GM10266 (cell line): ENCODE data around the gene GJB3.

ENCODE experiments used
- DNase-seq: peaks from one replicate; pipeline ENCODE4 v3.0.0; 2012; ENCODE audit errors: extremely low spot score
- TF ChIP-seq, protein P1 (sequence below): IDR thresholded peaks from 2 replicates; pipeline ENCODE4 v1.5.1; 2012; ENCODE audit warnings: mild to moderate bottlenecking, low read depth; ENCODE audit not compliant: control insufficient read depth, insufficient read depth; ENCODE audit errors: missing control alignments

Gene GJB3

DNA sequence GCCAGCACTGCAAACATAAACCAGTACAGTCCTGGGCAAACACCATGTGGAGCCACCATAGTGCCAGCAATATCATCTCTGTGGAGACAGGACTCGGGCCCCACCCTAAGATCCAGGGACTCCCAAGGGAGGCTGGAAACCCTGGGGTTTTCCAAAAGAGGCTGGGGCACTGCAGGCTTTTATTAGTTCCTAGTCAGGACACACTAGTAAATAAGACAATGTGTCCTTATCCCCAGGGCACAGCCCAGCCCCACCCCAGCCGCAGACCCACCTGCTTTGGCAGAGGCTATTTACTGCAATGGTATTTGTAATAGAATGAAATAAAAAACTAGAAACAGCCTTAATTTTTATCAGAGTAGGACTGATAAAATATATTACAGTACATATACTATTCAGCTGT lies 486 bp upstream of the GJB3 start:
- DNase-seq: no peak
- TF ChIP-seq, protein P1, sequence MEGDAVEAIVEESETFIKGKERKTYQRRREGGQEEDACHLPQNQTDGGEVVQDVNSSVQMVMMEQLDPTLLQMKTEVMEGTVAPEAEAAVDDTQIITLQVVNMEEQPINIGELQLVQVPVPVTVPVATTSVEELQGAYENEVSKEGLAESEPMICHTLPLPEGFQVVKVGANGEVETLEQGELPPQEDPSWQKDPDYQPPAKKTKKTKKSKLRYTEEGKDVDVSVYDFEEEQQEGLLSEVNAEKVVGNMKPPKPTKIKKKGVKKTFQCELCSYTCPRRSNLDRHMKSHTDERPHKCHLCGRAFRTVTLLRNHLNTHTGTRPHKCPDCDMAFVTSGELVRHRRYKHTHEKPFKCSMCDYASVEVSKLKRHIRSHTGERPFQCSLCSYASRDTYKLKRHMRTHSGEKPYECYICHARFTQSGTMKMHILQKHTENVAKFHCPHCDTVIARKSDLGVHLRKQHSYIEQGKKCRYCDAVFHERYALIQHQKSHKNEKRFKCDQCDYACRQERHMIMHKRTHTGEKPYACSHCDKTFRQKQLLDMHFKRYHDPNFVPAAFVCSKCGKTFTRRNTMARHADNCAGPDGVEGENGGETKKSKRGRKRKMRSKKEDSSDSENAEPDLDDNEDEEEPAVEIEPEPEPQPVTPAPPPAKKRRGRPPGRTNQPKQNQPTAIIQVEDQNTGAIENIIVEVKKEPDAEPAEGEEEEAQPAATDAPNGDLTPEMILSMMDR: no peak

DNA sequence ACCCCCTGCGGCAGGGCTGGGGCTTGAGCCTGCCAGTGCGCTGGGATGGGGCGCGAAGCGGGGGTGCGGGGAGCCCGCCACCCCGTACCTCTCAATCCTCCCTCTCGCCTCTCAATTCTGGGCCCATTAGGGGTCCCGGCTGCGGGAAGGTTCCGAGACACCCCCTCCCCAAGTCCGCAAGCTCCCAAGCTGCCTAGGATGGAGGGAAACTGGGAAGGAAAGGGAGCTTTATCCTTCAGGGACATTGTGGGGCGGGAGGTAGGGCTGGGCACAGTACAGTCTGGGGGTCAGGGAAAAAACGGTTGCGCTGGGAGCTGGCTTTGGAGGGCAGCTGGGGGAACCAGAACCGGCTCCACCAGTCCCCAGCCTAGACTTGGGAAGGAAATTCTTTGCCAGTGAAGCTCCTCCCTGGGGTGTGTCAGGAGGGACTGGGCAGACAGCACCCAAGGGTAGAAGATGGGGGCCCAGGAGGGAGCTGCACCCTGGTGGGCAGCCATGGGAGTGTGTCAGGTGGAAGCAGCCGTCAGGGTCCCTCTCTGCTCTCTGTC lies 904 bp downstream of the GJB3 start:
- TF ChIP-seq, protein P1: no peak

DNA sequence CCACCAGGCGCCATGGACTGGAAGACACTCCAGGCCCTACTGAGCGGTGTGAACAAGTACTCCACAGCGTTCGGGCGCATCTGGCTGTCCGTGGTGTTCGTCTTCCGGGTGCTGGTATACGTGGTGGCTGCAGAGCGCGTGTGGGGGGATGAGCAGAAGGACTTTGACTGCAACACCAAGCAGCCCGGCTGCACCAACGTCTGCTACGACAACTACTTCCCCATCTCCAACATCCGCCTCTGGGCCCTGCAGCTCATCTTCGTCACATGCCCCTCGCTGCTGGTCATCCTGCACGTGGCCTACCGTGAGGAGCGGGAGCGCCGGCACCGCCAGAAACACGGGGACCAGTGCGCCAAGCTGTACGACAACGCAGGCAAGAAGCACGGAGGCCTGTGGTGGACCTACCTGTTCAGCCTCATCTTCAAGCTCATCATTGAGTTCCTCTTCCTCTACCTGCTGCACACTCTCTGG lies 3.8 kb downstream of the GJB3 start:
- TF ChIP-seq, protein P1: no peak

More for the DNA sequence above, 904 bp downstream of the GJB3 start:
- no peak for DNase-seq

DNA sequence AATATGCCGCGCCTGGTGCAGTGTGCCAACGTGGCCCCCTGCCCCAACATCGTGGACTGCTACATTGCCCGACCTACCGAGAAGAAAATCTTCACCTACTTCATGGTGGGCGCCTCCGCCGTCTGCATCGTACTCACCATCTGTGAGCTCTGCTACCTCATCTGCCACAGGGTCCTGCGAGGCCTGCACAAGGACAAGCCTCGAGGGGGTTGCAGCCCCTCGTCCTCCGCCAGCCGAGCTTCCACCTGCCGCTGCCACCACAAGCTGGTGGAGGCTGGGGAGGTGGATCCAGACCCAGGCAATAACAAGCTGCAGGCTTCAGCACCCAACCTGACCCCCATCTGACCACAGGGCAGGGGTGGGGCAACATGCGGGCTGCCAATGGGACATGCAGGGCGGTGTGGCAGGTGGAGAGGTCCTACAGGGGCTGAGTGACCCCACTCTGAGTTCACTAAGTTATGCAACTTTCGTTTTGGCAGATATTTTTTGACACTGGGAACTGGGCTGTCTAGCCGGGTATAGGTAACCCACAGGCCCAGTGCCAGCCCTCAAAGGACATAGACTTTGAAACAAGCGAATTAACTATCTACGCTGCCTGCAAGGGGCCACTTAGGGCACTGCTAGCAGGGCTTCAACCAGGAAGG lies 4.3 kb downstream of the GJB3 start:
- DNase-seq: no peak
- TF ChIP-seq, protein P1: no peak

More for the DNA sequence above, 3.8 kb downstream of the GJB3 start:
- DNase-seq: no peak

DNA sequence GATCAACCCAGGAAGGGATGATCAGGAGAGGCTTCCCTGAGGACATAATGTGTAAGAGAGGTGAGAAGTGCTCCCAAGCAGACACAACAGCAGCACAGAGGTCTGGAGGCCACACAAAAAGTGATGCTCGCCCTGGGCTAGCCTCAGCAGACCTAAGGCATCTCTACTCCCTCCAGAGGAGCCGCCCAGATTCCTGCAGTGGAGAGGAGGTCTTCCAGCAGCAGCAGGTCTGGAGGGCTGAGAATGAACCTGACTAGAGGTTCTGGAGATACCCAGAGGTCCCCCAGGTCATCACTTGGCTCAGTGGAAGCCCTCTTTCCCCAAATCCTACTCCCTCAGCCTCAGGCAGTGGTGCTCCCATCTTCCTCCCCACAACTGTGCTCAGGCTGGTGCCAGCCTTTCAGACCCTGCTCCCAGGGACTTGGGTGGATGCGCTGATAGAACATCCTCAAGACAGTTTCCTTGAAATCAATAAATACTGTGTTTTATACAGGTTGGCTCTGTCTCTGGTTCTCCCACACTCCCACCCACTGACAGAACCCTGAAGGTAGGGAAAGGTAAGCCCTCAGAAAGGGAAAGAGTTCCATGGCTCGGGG lies 5.0 kb downstream of the GJB3 start:
- TF ChIP-seq, protein P1: no peak
- DNase-seq: no peak

DNA sequence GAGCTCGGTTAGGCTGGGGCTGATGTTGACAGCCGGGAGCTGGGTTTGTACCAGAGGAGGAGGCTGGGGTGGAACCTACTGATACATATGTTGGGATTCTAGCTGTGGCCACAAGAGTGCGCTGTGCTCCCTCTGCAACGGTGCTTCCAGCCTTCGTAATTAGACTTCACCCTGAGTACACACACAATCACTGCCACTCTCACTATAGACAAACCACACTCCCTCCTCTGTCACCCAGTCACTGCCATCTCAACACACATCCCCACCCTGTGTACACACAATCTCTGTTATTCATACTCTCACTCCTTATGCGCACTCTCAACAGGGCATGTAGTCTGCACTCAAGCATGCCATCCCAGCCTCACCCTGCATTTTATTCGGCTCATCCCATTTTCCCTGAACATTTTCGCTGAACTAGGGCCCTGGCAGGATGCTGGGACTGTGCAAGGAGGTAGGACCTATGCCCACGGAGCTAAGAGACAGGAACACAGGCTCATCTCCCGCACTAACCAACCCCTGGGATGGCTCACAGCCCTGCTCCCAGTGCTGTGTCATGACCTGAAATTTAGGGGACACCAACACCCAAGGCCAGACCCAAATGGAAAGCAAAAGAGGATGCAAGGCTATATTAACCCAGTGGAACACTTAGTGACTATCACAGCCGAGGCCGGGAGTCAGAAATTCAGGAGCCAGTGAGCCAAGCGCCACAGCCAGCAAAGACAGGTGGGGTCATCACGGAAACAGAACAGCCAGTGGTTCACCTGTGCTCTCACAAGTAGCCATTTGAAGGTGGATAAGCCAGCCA lies 5.7 kb downstream of the GJB3 start:
- peak; percentile 86 for DNase-seq
- TF ChIP-seq, protein P1: peak; percentile 89
